HUES6 (cell line): ENCODE data around the gene AMPH.
"Not testable (repeated sequence)": the region's sequence is repeated elsewhere in the genome, so short reads cannot be mapped to it uniquely, and the experiment has no call there.

Experiments used
- H3K27ac ChIP-seq: 2 replicates; pipeline ENCODE4 v1.7.0; 2013; ENCODE audit warnings: low read depth, mild to moderate bottlenecking, low read length, inconsistent platforms
- H3K27me3 ChIP-seq: 2 replicates; pipeline ENCODE4 v1.6.1; 2013; ENCODE audit warnings: low read length; ENCODE audit not compliant: control insufficient read depth, insufficient read depth
- H3K36me3 ChIP-seq: 2 replicates; pipeline ENCODE4 v1.6.1; 2013; ENCODE audit warnings: low read length; ENCODE audit not compliant: control insufficient read depth, insufficient read depth
- H3K4me1 ChIP-seq: 2 replicates; pipeline ENCODE4 v1.6.1; 2013; ENCODE audit warnings: low read length; ENCODE audit not compliant: control insufficient read depth, insufficient read depth
- H3K4me3 ChIP-seq: 2 replicates; pipeline ENCODE4 v1.5.1; 2013; ENCODE audit warnings: low read depth, low read length
- H3K9ac ChIP-seq: one replicate; pipeline ENCODE4 v1.6.1; 2013; ENCODE audit warnings: mild to moderate bottlenecking, low read length
- H3K9me3 ChIP-seq: 2 replicates; pipeline ENCODE4 v1.6.1; 2013; ENCODE audit warnings: low read depth, low read length; ENCODE audit not compliant: control insufficient read depth, insufficient read depth

AMPH gene

GRCh38 chr7:38367301-38367890 is 263.8 kb downstream of the AMPH start:
- H3K9me3 ChIP-seq: no peaks in the 10 kb centered on the region
- H3K4me1 ChIP-seq: peaks cover 12% of the 10 kb centered on the region
- no peaks in the 10 kb centered on the region for H3K27me3 ChIP-seq
- no peaks in the 10 kb centered on the region for H3K36me3 ChIP-seq
- H3K4me3 ChIP-seq: no peak overlapping the region
- no peak overlapping the region for H3K9ac ChIP-seq
- H3K27ac ChIP-seq: no peak overlapping the region

GRCh38 chr7:38363379-38363778 is 267.8 kb downstream of the AMPH start:
- not testable (repeated sequence) for H3K27me3 ChIP-seq, H3K4me1 ChIP-seq, H3K36me3 ChIP-seq, H3K27ac ChIP-seq, H3K9me3 ChIP-seq, H3K4me3 ChIP-seq, H3K9ac ChIP-seq

- H3K27ac ChIP-seq, H3K27me3 ChIP-seq, H3K4me3 ChIP-seq, H3K4me1 ChIP-seq, H3K9ac ChIP-seq, H3K9me3 ChIP-seq, H3K36me3 ChIP-seq: not testable (repeated sequence)
These were observed 268.4 kb downstream of the AMPH start for GRCh38 chr7:38362611-38363237.

- no peaks in the 10 kb centered on the region for H3K4me1 ChIP-seq
- no peak overlapping the region for H3K27ac ChIP-seq
- H3K27me3 ChIP-seq: no peaks in the 10 kb centered on the region
- no peak overlapping the region for H3K4me3 ChIP-seq
- H3K9ac ChIP-seq: no peak overlapping the region
- H3K36me3 ChIP-seq: no peaks in the 10 kb centered on the region
- H3K9me3 ChIP-seq: no peaks in the 10 kb centered on the region
These were observed 270.4 kb downstream of the AMPH start for GRCh38 chr7:38360776-38361175.

GRCh38 chr7:38359071-38359601 is 272.0 kb downstream of the AMPH start:
- H3K4me1 ChIP-seq, H3K4me3 ChIP-seq, H3K27me3 ChIP-seq, H3K9ac ChIP-seq, H3K36me3 ChIP-seq, H3K27ac ChIP-seq, H3K9me3 ChIP-seq: not testable (repeated sequence)

GRCh38 chr7:38358273-38358831 is 272.8 kb downstream of the AMPH start:
- not testable (repeated sequence) for H3K4me1 ChIP-seq, H3K27ac ChIP-seq, H3K27me3 ChIP-seq, H3K4me3 ChIP-seq, H3K36me3 ChIP-seq, H3K9ac ChIP-seq, H3K9me3 ChIP-seq

GRCh38 chr7:38354271-38354851 is 276.8 kb downstream of the AMPH start:
- H3K9me3 ChIP-seq, H3K27ac ChIP-seq, H3K36me3 ChIP-seq, H3K9ac ChIP-seq, H3K4me3 ChIP-seq, H3K27me3 ChIP-seq, H3K4me1 ChIP-seq: not testable (repeated sequence)

GRCh38 chr7:38353431-38353881 is 277.7 kb downstream of the AMPH start:
- H3K9ac ChIP-seq, H3K36me3 ChIP-seq, H3K9me3 ChIP-seq, H3K4me3 ChIP-seq, H3K27ac ChIP-seq, H3K27me3 ChIP-seq, H3K4me1 ChIP-seq: not testable (repeated sequence)

- Histone ChIP-seq H3K4me3 (no peak overlapping the region), H3K9ac (no peak overlapping the region), H3K27me3 (no peaks in the 10 kb centered on the region), H3K27ac (no peak overlapping the region), H3K4me1 (0 out of 2 replicates have a peak, but pooled peaks cover 2% of the 10 kb centered on the region), H3K9me3 (no peaks in the 10 kb centered on the region), H3K36me3 (no peaks in the 10 kb centered on the region)
These were observed 279.6 kb downstream of the AMPH start for GRCh38 chr7:38351601-38352000.

GRCh38 chr7:38350777-38351176 is 280.4 kb downstream of the AMPH start:
- not testable (repeated sequence) for H3K36me3 ChIP-seq, H3K27me3 ChIP-seq, H3K9ac ChIP-seq, H3K4me1 ChIP-seq, H3K4me3 ChIP-seq, H3K27ac ChIP-seq, H3K9me3 ChIP-seq

- not testable (repeated sequence) for H3K9ac ChIP-seq, H3K9me3 ChIP-seq, H3K4me1 ChIP-seq, H3K36me3 ChIP-seq, H3K4me3 ChIP-seq, H3K27ac ChIP-seq, H3K27me3 ChIP-seq
These were observed 281.1 kb downstream of the AMPH start for GRCh38 chr7:38349869-38350583.
